GM12874 (cell line): ENCODE data around the gene KIF5B.

ENCODE experiments used
- TF ChIP-seq, protein P1 (sequence below): IDR thresholded peaks from 2 replicates; pipeline ENCODE4 v1.5.1; 2011; ENCODE audit warnings: low read depth, mild to moderate bottlenecking, control low read depth, low read length, moderate library complexity; ENCODE audit not compliant: insufficient read depth

The KIF5B gene

GRCh38 chr10:31980471-31980870 lies 75.8 kb downstream of the KIF5B start:
- TF ChIP-seq, protein P1, sequence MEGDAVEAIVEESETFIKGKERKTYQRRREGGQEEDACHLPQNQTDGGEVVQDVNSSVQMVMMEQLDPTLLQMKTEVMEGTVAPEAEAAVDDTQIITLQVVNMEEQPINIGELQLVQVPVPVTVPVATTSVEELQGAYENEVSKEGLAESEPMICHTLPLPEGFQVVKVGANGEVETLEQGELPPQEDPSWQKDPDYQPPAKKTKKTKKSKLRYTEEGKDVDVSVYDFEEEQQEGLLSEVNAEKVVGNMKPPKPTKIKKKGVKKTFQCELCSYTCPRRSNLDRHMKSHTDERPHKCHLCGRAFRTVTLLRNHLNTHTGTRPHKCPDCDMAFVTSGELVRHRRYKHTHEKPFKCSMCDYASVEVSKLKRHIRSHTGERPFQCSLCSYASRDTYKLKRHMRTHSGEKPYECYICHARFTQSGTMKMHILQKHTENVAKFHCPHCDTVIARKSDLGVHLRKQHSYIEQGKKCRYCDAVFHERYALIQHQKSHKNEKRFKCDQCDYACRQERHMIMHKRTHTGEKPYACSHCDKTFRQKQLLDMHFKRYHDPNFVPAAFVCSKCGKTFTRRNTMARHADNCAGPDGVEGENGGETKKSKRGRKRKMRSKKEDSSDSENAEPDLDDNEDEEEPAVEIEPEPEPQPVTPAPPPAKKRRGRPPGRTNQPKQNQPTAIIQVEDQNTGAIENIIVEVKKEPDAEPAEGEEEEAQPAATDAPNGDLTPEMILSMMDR, result no peak

- TF ChIP-seq, protein P1, result no peak
Measured at GRCh38 chr10:31978156-31978483, 78.1 kb downstream of the KIF5B start.

DNA sequence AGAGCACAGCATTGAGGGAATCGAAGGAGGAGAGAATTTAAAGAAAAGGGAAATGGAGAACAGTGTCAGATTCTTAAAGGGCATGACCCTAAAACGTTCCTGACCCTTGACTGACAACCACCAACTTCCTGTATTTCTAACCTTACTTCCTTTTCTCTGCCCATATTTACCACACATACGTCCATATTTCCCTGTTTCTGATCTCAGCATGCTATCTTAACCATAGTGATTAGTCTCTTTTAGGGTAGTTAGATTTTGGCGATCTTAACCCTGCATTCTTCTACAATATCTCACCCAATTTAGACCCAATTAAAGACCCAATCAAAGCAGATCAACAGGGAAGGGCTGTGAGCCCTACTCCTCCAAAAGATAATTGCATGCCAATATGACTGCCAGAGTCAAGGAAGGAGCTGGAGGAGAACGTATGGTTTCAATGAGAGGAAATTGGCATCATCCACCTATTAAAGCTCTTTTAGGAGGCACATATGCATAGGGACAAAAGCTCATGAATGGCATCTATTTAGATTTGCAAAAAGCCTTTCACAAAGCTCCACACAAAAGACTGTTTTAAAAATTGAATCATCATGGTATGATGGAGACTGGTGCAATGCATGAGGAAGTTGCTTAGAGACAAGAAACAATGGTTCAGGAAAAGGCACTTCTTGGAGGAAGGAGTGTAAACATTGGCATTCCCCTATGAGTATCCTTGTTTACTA lies 78.6 kb downstream of the KIF5B start:
- TF ChIP-seq, protein P1, result no peak

DNA sequence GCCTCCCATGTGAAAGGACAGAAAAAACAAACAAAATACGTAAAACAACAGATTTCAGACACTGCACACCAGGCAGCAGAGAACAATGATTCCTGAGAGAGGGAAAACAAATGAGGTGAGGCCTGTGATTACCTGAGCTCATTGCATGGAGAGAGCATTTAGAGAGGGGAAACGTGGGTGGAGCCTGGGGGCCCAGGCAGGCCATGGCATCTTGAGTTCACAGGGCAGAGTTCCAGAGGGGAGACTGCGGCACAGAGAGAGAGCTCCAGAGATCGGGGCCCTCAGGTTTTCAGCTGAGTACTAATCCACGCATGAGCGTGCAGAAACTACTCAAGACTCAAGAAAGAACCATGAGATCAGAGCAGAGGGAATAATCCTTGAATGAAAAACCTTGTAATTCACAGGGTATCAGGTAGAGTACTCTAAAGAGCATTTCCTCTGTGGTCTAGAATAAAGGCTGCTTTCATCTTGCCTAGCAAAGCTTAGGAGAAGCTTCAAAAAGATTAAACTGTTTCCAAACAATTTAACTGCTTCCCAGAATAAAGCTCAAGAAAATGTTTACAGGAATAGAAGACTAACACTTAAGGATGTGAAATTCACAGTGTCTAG lies 81.0 kb downstream of the KIF5B start:
- TF ChIP-seq, protein P1, result no peak

GRCh38 chr10:31974434-31975124 lies 81.6 kb downstream of the KIF5B start:
- TF ChIP-seq, protein P1, result no peak

- TF ChIP-seq, protein P1, result no peak
Measured at GRCh38 chr10:31972519-31973041, 83.6 kb downstream of the KIF5B start.

DNA sequence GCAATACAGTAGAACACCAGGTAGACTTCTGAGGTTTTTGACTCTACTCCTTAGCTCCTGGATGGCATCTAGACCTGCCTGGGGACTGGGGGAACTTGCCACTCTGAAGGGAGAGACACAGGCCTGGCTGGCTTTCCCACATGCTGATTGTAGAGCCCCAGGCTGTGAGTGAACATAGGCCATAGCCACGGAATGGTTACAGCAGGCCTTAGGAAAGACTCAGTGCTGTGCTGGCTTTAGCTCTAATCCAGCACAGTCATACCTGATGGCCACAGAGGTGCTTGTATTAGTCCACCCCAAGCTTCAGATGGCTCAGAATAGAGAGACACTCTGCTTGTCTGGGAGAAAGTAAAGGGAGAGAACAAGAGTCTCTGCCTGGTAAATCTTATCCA lies 92.6 kb downstream of the KIF5B start:
- TF ChIP-seq, protein P1, result no peak
